HEK293T (cell line): ENCODE measurements around the gene ZNF860.

Experiments
- ARNT ChIP-seq: fragments of 450-650 bp; IDR thresholded peaks from 2 replicates; pipeline ENCODE4 v1.6.1; 2017; ENCODE audit warnings: mild to moderate bottlenecking
- BHLHE40 ChIP-seq: fragments of 450-650 bp; IDR thresholded peaks from 2 replicates; pipeline ENCODE4 v1.6.1; 2016; ENCODE audit warnings: mild to moderate bottlenecking, moderate library complexity, borderline replicate concordance
- FOXK2 ChIP-seq: fragments of 450-650 bp; IDR thresholded peaks from 2 replicates; pipeline ENCODE4 v1.6.1; 2016; ENCODE audit warnings: mild to moderate bottlenecking
- SP1 ChIP-seq: fragments of 450-650 bp; IDR thresholded peaks from 2 replicates; pipeline ENCODE4 v1.6.1; 2017
- TARDBP ChIP-seq: fragments of 450-650 bp; IDR thresholded peaks from 2 replicates; pipeline ENCODE4 v1.6.1; 2016
- ZNF384 ChIP-seq: fragments of 450-650 bp; IDR thresholded peaks from 2 replicates; pipeline ENCODE4 v1.6.1; 2016
- TF ChIP-seq, protein P1 (sequence below): fragments of 450-650 bp; IDR thresholded peaks from 2 replicates; pipeline ENCODE4 v1.6.1; 2016

DNA sequence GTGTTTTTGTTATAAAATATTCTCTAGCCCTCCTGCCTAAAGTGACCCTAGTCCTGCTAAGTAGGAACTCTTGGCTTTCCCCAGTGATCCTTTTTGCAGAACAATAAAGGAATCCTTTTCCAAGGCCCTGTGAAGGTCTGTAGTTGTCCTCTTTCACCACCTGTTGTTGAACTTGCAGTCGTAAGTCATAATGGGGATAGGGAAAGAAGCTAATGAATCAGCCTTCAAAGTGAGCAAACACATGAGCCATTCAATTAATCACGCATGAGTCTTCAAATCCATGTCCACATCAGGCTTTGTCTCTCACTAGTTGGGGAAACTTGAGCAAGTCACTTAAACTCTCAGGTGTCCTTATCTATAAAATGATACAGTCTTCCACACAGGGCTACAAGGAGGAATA is 27.6 kb downstream of the ZNF860 start:
- TF ChIP-seq FOXK2 (no peak), BHLHE40 (no peak), TARDBP (no peak), ARNT (no peak), SP1 (no peak), ZNF384 (no peak)
- TF ChIP-seq, protein P1, sequence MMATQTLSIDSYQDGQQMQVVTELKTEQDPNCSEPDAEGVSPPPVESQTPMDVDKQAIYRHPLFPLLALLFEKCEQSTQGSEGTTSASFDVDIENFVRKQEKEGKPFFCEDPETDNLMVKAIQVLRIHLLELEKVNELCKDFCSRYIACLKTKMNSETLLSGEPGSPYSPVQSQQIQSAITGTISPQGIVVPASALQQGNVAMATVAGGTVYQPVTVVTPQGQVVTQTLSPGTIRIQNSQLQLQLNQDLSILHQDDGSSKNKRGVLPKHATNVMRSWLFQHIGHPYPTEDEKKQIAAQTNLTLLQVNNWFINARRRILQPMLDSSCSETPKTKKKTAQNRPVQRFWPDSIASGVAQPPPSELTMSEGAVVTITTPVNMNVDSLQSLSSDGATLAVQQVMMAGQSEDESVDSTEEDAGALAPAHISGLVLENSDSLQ, result no peak
